NCI-H524 treated with DMSO at 0.1 percent for 48 hours (cell line): Measurements from ENCODE around the gene ERVMER34-1.

ENCODE experiments used
- DNase-seq: peaks from one replicate; lab custom pipeline; 2025; lab: John Stamatoyannopoulos, UW

ERVMER34-1 gene

DNA sequence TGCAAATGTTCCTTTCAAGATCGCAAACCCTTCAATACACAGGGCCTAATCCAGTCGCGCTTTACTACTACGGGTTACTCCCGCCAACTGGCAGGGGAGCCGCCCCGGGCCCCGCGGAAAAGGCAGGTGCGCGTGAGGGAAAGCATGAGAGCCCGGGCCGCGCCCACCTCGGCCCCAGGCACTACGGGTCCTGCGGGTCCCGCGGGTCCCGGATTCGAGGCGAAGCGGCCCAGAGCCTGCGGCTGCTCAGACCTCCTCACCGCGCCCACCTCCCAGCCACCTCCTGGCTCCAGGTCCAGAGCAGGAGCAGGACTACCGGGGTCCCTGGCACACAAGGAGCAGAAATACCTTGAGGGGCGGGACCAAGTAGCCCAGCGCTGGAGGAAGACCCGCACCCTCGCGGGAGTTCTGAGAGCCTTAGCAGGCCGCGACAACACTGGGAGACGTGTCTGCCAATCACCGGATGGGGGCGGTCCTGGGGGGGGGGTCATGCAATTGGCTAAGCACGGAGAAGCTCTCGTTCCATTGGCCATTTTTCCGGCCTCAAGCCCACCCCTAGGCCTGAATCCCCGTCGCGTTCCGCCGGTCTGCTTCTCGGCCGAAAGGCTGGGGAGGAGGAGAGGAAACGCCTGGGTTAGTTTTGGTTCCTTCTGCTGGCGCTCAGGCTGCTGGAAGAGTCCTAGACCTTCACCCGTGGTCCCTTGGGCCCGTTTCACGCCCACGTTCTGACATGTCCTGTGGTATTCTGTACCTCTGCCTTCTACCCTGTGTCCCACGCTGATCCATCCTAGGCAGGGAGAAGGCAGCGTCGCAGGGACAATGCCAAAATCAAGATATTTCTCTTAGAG is 29.0 kb downstream of the ERVMER34-1 start:
- DNase-seq: peak; percentile 47

DNA sequence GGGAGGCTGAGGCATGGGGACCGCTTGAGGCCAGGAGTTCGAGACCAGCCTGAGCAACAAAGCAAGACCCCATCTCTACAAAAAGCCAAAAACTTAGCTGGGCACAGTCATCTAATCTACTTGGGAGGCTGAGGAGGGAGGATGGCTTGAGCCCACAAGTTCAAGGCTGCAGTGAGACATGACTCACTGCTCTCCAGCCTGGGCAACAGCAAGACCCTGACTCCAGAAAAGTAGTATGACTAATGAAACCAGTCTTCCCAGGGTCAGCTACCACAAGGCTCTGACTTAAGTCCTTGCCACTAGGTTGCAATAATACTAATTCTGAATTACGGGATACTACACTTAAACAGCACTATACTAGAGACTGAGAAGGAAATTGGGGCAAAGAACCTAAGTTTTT is 33.1 kb downstream of the ERVMER34-1 start:
- DNase-seq: no peak

DNA sequence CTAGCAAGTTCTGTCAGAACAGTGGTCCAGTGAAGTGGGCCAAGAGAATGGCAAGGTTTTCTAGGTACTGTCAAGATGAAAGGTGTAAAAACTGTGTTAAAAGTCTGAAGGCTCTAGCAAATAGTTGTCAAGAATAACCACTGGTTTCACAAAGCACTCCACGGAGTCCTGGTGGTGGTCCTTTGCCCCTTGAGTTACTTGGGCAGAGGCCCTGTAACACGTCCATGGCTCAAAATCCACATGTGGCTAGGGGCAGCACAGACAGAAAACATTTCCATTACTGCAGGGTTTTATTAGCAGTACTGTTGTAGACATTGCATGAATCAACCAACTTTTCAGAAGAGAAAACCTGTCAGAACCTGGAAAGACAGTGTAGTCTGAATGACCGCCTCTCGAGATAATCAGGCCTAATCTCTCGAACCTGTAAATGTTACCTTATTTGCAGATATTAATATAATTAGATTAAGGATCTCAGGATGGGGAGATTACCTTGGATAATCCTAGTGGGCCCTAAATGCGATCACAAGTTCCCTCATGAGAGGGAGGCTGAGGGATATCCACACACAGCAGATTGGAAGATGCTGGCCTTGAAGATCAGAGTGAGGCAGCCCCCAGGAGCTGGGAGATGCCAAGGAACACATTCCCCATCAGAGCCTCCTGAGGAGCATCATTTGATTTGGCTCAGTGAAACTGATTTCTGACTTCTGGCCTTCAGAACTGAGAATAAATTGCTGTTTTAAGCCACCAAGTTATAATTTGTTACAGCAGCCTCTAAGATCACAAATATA is 34.7 kb downstream of the ERVMER34-1 start:
- DNase-seq: peak; percentile 2

DNA sequence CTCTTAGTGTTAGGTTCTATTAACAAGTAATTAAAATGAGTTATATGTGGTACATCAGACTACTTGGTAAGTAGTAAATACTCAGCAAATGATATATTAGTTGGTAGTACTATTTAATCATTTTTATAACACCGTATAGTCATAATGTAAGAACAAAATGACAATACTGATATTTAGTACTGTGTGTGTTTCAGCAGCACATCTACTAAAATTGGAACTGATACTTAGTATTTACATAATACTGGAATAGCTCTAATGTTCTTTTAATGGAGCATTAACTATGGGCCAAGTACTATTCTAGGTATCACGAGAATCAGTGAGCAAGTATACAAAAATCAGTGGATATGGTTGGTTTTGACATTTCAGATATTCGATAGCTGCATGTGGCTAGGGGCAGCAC is 35.3 kb downstream of the ERVMER34-1 start:
- DNase-seq: no peak

DNA sequence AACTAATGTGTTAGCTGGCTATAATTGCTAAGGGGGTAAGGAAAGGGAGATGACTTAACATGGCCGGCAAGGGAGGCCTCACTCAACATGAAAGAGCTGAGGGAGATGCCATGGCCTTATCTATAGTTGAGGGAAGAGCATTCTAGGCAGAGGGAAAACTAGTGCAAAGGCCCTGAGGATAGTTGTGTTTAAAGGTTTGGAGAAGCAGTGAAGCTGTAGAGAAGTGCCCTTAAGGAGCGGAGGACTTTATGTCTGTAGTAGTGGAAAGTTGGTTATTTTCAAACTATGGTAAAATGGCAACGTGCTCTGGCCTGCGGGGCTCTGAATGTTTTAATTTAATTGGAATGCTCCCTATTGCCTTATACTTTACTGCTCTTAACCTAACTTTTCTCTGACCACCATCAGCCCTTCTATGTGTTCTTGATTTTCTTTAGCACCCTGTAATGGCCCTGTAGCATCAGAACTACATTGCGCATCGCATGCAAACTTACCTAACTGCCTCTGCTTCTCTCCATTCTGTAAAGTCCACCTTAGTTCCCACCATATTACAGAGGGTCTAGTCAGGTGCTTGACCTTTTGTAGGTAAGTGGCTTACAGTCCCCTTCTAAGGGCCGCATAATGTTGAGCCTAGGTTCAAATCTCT is 35.8 kb downstream of the ERVMER34-1 start:
- no peak for DNase-seq

DNA sequence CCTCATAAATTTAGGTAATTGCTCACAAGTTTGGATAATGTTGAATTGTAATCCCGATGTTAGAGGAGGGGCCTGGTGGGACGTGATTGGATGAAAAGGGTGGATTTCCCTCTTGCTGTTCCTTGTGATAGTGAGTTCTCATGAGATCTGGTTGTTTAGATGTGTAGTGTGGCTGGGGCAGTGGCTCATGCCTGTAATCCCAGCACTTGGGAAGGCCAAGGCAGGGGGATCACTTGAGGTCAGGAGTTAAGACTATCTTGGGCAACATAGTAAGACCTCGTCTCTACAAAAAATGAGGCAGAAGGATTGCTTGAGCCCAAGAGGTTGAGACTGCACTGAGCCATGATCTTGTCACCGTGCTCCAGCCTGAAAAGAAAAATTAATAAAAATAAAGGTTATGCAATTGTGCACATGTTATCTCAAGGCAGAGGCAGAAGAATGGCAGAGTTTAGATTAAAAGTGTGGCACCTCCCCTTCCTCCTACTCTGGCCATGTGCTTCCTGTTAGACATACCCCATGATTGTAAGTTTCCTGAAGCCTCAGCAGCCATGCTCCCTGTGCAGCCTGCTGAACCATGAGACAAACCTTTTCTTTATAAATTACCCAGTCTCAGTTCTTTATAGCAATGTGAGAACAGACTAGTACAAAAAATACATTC is 36.5 kb downstream of the ERVMER34-1 start:
- no peak for DNase-seq

DNA sequence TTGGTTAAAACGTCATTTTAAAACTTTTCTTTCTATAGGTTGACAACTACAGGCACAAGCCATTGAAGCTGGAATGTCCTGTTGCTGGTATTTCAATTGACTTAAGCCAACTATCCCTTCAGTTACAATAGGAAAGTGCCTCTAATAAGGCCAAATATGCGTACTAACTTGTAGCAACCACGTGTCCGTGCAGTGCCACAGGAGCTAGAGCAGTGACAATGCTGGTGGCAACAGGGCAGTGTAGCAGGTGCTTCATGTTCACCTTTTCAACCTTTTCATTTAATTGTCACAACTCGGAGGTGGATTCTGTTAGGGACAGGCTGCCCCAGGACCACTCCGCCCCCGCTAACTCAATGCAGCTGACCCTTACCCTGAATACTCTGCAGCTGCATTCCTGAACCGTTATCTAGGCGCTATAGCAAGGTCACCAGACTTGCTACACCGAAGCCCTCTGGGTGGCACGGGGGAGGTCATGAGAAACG is 37.7 kb downstream of the ERVMER34-1 start:
- DNase-seq: no peak

DNA sequence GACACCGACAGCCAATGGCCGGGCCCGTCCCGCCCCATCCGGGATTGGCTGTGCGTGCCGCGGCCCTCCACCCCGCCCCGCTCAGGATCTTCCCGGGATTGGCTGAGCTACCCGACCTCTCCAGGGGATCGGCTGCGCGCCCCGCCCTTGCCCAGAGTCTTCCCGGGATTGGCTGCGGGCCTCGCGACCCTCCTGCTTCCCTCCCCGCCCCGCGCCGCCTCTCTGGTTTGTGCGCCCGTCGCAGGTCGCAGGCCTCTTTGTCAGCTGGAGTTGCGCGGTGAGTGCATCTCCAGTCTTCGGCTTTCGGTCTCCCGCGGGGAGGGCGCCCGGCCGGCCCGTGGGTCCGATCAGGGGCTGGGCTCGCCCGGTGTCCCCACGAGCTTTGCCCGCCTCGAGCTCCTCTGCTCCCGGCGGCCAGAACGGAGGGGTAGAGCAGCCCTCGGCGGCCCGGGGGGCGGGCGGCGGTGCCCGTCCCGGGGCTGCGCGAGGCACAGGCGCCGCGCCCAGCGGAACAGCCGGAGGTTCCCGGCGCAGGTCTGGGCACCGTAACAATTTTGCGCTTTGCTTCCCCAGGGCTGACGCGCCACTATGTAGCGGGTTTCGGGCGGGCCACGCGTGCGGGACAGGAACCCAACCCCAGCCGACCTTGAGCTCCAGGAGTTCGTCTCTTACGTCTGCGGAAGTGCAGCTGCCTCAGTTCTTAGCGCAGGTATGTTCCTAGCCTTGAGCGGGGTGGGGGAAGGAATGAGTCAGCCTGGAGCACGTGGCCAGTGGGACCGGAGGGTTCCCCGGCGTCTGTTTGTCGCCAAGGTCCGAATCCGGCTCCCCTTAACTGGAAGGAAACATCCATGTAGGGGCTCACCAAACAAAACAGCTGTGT is 38.7 kb downstream of the ERVMER34-1 start:
- DNase-seq: peak; percentile 79

DNA sequence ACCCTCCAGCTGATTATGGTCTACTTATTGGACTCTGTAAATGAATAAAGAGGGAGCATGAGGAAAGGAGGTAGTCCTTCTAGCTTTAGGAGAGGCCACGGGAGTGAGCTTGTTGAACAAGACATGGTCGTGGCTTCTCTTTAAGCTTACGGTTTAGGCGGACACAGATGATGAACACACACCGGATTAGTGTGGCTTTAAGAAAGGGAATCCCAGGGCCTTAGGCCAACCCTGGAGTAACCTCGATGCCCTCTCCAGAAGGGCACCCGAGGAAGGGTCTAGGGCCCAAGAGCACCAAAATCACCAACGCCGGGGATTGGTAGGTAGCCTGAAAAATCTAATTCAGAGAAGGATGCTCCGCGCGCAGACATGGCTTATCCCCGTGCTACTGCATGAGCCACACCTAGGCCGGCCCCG is 39.4 kb downstream of the ERVMER34-1 start:
- DNase-seq: no peak

DNA sequence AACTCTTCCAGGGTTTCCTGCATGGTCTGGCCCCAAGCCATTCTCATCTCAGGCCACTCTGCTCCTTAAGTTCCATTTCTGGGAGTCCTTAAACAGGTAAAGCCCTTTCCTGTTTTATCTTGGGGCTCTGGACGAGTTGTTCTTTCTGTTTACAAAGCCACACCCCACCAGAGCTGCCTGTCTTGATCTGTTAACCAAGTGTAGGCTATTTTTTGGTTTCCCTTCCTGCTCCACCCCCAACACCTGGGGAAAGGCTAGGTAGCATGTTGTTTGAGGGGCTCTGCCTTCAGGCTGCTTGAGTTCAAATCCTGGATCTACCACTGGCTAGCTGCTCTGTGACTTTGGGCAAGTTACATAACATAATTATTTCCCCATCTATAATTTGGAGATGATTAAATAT is 40.0 kb downstream of the ERVMER34-1 start:
- DNase-seq: no peak

DNA sequence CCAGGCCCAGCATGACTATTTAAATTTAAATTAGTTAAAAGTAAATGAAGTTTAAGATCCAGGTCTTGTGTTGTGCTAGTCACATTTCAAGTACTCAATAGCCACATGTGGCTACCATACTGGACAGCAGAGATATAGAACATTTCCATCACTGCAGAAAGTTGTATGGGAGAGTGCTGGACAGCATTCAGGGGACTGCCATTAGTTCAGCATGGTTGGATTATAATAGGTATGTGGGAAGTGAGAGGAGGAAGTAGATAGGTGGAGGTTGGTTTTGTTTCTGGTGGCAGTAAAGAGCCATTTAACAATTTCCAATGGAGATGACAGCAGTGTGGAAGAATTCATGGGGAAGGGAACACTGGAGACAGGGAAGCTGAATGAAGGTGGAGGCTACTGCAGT is 42.1 kb downstream of the ERVMER34-1 start:
- no peak for DNase-seq

DNA sequence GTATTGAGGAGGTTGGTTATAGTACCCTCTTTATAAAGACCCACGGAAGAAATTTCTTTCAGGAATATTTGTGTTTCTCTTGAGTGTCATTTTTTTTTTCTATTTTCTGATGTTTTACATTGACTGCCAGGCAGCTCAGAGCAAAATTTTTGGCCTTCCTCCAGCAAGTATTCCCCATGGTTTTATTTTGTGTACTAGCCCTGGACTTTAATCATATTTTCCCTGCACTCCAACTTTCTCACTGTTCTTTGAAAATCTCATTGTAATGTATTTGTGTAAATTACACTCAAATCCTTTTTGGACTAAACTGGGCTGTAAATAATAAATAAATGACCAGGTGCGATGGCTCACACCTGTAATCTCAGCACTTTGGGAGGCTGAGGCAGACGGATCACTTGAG is 46.6 kb downstream of the ERVMER34-1 start:
- DNase-seq: no peak

DNA sequence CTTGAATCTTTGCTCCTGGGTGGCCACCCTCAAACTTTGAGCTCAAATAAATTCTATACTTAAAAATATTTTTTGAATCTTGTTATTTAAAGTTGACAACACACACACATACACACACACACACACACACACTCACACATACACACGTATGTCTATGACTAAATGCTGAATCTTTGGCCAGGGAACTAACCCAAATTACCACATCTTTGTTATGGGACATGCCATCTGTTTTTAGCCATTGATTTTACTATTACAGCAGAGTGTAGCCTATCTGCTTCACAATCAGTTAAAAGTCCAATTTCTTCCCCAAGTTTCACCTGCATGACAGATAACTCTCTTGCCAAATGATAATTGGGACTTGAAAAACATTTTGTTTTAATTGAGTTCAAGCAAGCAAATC is 47.1 kb downstream of the ERVMER34-1 start:
- no peak for DNase-seq

DNA sequence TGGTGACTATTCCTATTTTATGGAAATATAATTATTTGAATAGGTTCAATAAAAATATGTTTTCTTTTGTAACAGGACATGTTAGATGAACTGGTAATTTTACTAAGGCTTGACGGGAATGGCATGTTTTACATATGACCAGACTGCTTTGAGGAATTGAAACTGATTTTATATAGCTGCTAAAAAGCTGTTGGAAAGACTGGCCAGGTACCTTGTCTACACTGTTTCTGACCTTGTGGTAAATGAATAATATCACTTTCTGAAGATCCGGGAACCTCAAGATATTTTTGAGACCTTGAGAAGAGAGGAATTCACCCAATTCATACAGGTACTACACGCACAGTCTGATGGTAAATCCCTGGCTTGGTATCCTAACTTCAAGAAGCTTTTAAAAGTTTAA is 50.0 kb downstream of the ERVMER34-1 start:
- DNase-seq: no peak

DNA sequence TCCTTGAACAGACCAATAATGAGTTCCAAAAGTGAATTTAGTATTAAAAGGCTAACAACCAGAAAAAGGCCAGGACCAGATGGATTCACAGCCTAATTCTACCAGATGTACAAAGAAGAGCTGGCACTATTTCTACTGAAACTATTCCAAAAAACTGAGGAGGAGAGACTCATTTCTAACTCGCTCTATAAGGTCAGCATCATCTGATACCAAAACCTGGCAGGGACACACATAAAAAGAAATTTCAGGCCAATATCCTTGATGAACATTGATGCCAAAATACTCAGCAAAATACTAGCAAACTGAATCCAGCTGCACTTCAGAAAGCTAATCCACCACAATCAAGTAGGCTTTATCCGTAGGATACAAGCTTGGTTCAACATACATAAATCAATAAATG is 56.3 kb downstream of the ERVMER34-1 start:
- no peak for DNase-seq

DNA sequence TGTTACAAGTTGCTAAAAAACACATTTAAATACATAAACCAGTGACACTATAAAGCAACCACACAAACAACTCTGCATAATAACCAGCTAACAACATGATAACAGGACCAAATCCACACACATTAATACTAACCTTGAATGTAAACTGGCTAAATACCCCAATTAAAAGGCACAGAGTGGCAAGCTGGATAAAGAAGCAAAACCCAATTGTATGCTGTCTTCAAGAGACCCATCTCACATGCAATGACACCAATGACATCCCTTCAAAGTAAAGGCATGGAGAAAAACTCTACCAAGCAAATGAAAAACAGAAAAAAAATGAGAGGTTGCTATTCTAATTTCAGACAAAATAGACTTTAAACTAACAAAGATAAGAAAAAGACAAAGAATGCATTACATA is 57.7 kb downstream of the ERVMER34-1 start:
- DNase-seq: no peak
